NOMO-1 treated with DMSO at 0.1 percent for 48 hours (cell line): ENCODE data around the gene PACS1.

Source experiments
- DNase-seq: peaks from one replicate; lab custom pipeline; 2025; ENCODE audit not compliant: unreplicated experiment; lab: John Stamatoyannopoulos, UW

The PACS1 gene

DNA sequence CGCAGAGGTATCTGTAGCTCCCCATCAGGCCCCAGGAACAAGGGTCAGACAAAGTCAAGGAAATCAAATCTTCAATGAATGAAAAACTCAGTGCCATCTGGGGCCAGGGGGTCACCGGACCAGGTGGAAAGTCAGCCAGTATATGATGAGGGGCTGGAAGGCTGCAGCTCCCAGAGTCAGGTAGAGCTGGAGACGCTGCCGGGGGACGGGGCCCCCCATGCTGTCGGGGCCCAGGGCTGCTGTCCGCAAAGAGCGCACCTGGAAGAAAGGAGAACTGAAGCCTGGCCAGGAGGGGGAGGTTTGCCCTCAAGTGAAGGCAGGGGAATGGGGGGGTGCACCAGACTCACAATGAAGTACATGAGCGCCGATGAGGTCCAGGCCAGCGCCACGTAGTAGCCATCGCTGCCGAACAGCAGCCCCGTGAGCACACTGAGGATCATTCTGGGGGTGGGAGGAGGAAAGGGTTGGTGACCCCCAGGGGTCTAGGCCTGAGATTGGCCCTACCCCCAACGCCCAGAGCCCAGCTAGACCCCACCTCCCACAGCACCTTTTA, 214.5 kb downstream of the PACS1 start:
- no peak for DNase-seq

DNA sequence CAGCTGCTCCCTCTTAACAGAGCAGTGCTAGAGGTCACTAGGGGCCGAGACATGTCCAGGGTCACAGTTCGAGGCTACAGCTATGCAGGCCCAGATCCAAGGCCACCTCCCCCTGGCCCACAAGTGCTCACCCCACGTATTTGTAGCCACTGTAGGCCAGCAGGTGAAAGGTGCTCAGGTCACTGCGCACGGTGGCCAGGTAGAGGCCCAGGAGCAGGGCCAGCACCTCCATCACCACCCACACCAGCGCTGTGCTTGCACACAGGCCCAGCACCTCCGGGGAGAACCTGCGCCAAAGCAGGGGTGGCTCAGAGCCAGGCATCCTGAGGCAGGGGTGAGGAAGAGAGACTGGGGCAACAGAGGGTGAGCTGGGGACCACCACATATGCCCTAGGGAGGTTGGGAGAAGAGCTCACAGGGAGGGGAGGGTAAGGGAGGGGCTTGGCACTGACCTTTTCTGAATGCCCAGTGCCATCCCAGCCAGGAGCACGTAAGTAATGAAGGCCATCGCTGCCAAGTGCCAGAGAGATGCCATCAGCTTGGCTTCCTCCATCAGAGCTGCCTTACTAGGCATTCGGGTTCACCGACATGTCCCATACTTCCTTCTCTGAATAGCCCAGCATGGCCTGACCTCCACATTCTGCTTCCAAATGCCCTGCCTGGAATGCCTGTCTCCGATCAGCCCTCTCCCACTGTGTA, 215.3 kb downstream of the PACS1 start:
- DNase-seq: no peak

DNA sequence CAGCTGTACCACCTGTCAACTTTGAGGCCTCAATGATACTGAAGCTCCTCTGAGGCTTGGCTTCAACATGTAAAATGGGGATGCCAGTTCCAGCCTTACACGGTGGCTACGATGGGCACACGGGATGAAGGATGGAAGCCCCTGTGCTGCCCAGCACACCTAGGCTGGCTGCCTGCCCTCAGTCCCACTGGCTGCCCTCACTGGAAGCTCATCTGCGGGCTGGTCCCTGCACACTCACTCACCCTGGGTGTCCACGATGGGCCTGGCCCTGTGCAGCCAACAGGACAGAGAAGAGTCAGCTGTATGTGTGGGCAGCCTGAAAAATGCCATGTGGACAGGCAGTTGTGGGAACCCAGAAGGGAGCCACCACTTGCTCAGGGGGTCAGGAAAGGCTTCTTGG, 216.6 kb downstream of the PACS1 start:
- DNase-seq: no peak

DNA sequence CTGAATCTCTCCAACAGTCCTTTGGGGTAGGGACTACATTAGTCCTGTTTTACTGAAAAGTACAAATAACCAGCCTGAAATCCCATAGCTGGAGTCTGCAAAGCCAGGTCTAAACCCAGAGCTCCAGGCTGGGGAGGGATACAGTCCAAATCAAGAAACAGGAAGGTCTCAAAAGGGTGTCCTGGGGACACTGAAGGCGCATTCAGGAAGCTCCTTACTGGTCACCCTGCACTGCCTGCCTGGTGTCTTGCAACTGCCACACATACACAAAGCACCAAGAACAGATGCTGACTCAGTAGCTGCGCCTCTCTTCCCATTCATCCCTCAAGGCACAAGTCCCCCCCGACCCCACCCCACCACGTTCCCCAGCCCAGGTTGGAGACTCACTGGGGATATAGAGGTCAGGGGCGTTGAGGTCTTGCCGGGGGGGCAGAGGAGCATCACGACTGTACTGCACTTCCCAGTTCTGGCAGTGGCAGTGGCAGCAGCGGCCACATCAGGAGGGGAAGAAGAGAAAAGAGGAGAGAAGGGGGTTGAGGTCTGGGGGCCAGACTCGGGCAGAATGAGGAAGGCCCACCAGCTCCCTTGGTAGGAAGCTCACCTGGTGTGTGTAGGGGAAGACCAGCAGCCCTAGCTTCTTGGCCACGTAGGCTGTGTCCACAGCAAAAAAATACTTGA, 217.3 kb downstream of the PACS1 start:
- no peak for DNase-seq

DNA sequence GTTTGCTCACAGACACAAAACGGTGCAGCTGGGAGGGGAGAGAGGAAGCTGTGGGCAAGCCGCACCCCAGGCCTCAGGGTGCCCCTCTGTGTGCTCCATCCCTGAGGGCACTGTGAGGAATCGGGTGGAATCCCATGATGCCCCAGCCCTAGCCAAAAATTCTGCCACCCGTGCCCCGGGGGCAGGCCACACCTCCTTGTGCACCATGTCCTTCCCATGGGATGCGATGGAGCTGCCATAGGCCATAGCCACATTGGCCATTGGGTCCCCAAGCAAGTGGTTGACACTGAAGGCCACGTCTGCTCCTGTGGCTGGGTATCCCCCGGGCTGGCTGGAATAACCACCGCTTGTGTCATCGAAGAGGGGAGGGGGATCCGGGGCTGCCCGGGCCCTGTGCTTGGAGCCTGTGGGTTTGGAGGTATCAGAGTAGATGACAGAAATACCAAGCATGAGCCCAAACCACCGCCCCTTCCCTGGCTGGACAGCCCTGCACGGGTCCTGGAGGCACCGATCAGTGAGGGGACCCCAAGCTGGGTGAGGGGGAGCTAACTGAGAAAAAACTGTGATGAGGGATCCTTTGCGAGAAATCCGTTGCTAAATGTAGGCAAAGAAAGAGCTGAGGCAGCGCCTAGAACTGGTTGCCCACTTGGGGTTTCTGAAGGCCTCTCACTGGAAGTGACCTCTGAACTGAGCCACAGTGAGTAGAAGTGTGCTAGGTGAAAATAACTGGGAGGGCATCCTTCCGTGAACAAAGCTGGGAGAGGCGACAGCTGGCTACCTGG, 218.0 kb downstream of the PACS1 start:
- DNase-seq: no peak

DNA sequence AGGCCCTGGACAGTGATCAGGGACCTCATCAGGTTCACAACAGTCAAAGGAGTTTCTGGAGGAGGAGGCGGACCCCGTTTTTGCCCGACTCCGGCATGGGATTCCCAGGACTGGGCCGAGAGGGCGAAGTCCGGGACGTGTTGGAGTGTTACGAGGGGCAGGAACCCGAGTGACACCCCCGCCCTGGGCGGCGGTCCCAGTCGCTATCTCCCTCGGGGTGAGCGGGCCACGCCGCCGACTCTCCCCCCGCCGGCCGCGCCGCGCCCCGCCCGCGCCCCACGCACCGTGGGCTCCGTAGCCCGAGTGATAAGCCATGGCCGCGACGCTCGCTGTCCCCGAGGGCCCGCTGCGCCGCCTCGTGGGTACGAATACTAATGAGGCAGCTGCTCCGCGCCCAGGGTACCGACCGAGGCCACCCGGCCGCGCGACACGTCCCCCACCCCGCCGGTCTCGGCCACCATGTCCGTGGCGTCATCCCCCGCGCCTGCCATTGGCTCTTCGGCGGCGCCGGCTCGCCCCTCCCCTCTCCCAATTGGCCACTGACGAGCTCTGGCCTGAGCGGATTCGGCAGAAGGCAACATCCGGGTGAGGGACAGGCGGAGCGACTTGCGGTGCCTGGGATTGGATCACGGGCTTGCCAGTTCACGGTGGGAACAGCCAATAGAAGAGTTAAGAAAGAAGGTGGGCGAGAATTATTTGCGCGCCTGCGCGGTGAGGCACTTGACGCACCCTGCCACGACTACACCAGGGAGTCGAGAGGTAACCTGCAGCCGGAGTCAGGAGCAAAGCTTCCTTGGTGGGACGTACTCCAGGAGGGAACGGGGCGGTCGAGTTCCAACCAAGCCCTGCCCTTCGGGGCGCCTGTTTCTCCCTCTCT, 218.8 kb downstream of the PACS1 start, which contains the start of gene YIF1A:
Gene YIF1A, minus strand, starts transcription at position 473 of the 877 bp plus-strand sequence. Its CDS starts 158 bp downstream, at position 315.
- peak; percentile 99 for DNase-seq

DNA sequence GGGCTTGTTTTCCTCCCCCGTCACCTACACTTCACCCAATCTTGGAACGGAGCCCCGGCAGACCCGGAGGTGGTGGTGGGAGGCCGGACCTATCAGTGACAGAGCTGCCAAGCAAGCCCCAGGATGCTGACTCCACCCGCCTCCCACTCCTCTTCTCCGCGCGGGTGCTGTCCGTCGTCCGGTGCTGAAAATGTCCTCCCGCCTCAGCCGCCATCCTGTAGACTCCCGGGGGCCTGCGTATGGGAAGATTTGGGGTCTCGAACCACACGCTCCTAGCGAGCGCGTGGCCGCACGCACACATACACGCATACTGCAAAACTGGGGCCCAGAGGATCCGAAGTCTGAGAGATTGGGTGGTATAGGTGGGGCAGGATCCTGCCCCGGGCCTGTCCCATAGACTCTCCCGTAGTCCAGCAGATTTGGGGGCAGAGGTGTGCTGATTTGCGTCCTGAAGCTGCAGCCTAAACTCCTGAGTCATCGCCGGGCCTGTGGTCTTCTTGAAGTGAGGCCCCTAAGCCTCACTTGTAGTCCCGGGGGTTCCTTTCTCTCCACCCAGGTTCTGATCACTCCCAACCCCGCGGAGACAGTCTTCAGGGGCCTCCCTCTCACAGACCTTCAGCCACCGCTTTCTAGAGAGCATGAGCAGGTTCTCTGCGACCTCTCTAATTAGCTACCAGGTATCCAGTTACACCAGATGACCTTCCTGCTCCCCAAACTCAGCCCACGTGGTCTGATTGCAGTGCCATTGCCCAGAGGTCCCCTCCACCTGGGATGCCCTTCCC, 219.7 kb downstream of the PACS1 start:
- DNase-seq: peak; percentile 69

DNA sequence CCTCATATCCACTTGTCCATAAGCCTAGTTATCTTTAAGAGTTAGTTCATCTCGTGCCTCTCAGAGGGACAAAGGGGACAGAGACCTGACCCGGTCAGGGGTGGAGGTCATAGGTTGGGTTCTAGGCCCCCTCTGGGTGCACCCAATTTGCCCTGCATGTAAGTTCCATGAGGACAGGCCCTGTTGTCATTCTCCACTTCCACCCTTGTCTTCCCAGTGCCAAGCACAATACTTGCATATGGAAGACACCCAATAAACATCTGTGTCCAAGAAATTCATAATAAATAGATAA, 220.2 kb downstream of the PACS1 start:
- no peak for DNase-seq

DNA sequence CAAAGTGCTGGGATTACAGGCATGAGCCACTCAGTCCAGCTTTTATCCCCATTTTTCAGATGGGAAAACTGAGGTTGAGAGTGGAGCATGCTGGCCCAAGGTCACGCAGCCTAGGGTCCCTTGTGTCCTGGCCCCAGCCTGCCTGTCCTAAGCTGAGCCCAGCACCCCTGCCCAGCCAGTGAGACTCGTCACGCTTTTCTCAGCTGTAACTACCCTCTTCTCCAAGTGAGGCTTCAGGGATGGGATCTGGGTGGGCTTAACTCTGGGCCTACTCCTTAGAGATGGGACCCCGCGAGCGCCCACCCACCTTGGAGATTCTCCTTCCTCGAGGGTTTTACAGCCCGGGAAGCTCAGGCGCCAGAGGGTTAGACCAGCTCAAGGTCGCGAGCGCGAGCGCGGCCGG, 221.2 kb downstream of the PACS1 start:
- no peak for DNase-seq

DNA sequence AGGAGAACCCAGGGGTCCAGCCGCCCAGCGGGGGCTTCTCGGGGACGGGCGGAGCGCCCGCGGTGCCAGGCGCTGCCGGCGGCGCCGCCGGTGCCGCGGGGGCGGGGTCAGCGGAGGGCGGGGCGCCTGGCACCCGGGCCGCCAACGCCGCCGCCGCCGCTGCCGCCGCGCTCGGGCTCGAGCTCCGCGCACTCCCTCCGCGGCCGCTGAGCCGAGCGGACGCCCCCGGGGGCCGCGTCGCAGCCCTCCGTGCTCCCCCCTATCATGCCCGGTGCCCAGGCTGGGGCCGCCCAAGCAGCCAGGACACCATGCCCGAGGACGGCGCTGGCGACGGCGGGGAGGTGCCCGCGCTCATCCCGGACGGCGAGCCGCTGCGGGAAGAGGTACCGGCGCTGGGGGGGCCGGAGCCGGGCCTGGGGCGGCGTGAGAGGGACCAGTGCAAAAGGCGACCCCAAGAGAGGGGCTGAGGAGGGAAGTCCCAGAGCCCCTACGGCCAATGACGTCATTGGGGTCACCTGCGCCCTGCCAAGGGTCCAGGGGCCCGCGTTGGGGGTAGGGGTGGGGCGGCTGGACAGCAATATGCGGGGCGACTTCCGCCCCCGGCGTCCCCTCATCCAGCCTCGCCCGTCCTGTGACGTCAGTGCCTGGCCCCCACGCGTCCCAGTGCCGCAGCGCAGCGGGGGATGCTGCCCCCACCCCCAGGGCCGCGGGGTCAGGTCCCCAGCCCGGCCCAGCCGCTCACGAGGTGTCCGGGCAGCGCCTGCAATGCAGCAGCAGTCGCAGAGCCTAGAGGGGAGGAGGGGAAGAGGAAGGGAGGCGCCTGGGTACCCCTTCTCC, 221.9 kb downstream of the PACS1 start, which contains the start of gene TMEM151A:
Gene TMEM151A, plus strand, starts transcription at position 189 of the 837 bp plus-strand sequence. Its CDS starts 120 bp downstream, at position 309.
- no peak for DNase-seq

DNA sequence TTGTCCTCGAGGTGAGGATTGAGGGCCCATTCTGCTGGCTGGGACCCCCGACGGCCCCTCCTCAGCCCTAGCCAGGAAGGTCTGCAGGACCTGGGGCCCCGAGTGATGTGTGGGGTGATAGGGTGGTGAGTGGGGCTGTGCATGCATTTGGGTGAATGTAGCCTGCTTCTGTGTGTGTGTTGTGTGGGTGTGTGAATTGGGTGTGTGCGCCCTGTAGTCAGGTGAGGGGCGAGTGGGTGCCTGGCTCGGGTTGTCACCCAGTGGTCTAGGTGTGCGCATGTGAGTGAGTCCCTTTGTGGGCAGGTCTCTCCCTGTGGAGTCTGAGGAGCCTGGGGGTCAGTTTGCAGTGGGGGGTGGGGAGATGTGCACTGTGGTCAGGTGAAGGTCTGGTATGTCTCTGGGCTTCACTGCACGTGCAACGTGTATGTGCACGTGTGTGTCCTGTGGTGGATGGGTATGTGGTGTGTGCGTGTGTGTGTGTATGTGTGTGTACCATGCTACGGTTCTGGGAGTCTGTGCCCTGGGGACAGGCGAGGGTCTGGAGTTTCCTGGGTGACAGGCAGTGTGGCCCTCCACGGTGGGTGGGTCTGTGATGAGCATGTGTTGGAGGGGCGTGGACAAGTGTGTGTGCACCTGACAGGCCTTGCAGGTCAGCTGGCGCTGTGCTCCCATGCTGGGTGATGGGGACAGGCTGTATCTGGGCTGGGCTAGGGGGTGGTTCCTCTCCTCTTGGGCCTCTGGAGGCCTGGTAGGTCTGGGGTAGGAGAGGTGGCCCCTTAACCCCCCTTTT, 222.7 kb downstream of the PACS1 start:
- no peak for DNase-seq

DNA sequence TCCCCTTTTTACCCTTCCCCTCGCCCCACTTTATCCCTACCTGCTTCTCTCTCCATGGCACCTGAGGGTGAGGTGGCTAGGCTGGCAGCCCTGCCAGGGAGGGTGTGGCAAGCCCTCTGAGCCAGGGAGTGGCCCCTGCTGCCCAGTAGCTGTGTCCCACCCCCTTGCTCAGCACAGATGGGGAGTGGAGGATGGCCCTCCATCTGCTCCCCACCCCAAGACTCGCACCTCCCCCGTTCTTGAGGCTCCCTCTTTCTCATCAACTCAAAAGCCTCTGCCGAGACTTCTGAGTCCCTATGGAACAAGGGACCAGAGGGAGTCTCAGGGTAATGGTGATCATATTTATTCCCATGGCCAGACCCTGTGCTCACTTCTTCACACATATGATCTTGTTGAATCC, 223.3 kb downstream of the PACS1 start:
- no peak for DNase-seq

DNA sequence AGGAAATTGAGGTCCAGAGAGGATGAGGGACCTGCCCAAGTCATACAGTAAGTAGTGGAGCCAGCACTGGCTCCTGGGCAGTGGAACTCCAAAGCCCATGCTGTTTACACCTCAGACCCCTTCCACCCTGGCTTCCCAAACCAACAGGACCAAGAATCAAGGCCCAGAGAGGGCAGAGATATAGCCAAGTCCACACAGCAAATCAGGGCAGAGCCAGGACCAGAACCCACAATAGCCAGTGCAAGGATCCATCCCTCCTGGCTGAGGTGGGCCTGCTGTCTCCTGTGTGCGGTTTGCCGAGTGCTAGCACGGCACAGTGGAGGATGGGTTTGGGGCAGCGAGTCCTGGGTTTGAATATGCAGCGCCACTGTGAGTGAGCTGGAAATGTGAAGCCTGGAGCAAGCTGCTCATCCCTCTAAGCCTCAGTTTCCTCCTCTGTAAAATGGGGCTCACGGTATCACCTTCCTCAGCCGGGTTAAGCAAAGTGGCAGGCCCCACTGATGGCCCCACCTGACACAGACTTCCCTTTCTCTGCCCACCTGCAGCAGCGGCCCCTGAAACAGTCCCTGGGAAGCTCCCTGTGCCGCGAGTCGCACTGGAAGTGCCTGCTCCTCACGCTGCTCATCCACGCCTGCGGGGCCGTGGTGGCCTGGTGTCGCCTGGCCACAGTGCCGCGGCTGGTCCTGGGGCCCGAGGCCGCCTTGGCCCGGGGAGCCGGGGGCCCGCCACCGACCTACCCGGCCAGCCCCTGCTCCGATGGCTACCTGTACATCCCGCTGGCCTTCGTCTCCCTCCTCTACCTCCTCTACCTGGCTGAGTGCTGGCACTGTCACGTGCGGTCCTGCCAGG, 223.9 kb downstream of the PACS1 start:
- DNase-seq: no peak
